ENCODE measurements around the gene CYP46A1. TPM values are rescaled to one million over a fixed set of nuclear protein-coding genes. Genes with fewer than 3 reads are reported as not detected.

The CYP46A1 gene
- total RNA-seq, 1 experiment from 2014 or later: 0.02 TPM

- DNase-seq (ENCODE audit: extremely low read depth, low read depth): no peak
These were observed 11.4 kb upstream of the CYP46A1 start for GRCh38 chr14:99672506-99673304.

GRCh38 chr14:99673305-99674063 lies 10.6 kb upstream of the CYP46A1 start:
- DNase-seq (ENCODE audit: extremely low read depth, low read depth): no peak

DNA sequence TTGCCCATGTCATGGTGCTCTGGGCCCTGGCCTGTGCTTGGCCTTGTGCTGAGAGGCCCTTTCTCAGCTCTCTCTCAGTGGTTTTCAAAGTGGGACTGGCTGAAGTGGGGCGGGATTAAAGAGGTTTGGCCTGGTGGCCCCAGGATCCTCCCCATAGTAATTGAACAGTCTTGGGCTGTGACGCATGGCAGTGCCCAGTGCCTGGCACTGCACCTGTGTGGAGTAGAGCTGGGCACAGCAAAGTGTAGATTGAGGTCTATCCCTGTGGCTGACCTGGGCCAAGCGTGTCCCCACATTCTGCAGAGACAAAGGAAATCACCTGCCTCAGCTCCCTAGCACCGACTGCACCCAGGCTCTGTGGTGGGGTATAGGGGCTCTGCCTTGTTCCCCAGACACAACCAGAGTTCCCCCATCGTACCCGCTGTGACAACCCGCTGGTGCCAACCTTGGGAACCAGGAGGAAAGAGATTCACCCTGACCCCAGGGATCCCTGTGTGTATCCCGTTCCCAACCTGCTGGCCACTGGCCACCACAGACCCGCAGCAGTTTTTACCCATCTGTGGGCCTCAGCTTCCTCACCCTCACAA lies 9.9 kb upstream of the CYP46A1 start:
- DNase-seq (ENCODE audit: extremely low read depth, low read depth): no peak

DNA sequence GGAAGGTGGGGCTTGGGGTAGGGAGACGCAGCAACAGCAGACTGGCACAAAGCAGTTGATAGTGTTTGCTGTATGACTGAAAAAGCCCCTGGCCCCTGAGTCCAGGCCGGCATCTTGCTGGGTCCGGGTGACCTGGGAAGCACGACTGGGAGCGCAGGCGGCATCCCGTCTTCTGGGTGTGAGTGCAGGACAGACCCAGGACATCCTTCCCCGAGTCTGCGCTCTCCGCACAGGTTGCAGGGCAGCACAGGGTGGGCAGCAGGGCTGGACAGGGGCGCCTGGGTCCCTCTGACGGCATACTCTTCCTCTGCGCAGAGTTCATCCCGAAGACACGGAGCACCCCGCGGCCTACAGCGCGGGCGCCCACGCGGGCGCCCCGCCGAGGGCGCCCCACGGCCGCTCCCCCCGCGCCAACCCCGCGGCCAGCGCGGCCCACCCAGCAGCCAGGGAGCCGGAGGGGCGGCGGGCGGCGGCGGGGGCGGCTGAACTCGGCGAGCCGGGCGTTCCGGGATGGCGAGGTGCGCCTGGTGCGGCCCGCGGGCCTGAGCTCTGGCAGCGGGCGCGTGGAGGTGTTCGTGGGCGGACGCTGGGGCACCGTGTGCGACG lies 9.2 kb upstream of the CYP46A1 start:
- no peak for DNase-seq (ENCODE audit: extremely low read depth, low read depth)

DNA sequence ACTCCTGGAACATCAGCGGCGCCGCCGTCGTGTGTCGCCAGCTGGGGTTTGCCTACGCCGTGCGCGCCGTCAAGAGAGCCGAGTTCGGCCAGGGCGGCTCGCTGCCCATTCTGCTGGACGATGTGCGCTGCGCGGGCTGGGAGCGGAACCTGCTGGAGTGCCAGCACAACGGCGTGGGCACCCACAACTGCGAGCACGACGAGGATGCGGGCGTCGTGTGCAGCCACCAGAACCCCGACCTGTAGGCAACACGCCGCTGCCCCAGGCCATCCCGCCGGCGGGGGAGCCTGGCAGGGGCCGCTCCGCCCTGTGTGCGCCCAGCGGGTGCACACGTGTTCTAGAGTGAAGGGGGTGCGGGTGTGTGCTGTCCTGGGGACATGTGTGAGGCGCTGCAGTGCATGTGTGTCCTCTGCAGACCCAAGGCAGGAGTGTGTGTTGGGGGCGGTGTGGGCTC lies 8.7 kb upstream of the CYP46A1 start:
- DNase-seq (ENCODE audit: extremely low read depth, low read depth): no peak

DNA sequence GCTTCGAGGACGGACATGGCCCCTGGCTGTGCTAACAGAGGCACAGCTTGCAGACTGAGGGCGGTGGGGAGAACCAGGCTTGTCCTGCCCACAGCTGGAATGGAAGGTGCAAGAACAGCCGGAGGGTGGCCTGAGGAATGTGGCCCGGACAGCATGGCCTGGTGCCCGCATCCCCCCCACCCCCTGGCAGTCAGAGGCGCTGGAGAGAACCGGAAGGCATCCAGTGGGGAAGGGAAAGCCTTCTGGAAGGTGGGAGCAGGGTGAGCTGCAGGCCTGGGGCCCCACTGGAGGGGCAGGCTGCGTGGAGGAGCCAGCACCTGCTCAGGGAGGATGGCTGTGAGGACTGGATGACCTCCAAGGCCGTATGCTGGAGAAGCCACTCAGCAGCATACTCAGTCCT lies 8.1 kb upstream of the CYP46A1 start:
- no peak for DNase-seq (ENCODE audit: extremely low read depth, low read depth)

DNA sequence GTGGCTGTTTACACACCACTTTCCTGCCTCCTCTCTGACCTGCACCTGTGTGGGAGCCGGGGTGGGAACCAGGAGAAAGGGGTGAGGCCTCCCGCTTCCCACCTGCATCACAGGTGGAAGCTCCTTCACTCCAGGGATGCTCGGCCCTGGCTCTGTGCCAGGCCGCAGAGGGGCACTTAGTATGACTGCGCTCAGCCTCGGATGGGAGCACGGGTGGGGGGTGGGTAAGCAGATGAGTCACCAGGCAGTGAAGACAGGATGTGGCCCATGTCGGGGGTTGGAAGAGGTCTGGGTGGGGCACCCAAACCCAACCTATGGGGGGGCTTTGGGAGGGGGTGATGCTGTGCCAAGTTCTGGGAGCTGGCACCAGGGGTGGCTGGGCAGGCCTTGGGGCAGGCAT lies 7.4 kb upstream of the CYP46A1 start:
- DNase-seq (ENCODE audit: extremely low read depth, low read depth): no peak

GRCh38 chr14:99677231-99678140 lies 6.6 kb upstream of the CYP46A1 start:
- DNase-seq (ENCODE audit: extremely low read depth, low read depth): no peak

DNA sequence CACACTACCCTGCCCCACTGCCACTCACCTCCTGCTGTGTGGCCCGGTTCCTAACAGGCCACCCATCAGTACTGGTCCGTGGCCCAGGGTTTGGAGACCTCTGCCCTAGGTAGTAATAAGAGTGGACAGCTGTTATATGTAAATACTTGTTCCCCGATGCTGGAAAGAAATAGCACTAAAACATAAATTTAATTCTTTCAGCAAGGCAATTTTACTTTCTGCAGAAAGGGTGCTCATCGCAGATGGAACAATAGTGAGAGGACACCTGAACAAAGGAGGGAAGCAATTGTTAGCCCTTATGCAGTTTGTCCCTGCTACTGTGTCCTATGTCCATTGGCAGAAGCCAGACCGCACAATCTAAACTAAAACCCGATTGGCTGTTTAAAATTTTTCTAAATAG lies 5.9 kb upstream of the CYP46A1 start:
- no peak for DNase-seq (ENCODE audit: extremely low read depth, low read depth)

GRCh38 chr14:99679111-99679510 lies 5.0 kb upstream of the CYP46A1 start:
- DNase-seq (ENCODE audit: extremely low read depth, low read depth): no peak

GRCh38 chr14:99679543-99679942 lies 4.6 kb upstream of the CYP46A1 start:
- no peak for DNase-seq (ENCODE audit: extremely low read depth, low read depth)

DNA sequence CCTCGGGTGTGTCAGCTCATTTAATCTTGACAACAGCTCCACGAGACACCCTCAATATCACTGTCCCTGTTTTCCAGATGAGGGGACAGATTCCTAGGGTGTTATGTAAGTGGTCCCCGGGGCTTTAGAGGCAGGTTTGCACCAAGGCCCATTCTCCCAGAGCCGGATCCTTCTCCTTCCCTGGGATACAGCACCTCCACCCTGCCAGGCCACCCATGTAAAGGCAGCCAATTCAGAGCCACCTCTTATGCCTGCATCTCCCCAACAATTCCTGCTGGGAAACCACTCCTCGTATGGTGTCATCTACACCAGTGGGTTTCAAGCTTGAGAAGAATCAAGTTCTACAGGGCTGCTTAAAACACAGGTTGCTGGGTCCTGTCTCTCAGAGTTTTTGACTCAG lies 4.1 kb upstream of the CYP46A1 start:
- DNase-seq (ENCODE audit: extremely low read depth, low read depth): no peak

DNA sequence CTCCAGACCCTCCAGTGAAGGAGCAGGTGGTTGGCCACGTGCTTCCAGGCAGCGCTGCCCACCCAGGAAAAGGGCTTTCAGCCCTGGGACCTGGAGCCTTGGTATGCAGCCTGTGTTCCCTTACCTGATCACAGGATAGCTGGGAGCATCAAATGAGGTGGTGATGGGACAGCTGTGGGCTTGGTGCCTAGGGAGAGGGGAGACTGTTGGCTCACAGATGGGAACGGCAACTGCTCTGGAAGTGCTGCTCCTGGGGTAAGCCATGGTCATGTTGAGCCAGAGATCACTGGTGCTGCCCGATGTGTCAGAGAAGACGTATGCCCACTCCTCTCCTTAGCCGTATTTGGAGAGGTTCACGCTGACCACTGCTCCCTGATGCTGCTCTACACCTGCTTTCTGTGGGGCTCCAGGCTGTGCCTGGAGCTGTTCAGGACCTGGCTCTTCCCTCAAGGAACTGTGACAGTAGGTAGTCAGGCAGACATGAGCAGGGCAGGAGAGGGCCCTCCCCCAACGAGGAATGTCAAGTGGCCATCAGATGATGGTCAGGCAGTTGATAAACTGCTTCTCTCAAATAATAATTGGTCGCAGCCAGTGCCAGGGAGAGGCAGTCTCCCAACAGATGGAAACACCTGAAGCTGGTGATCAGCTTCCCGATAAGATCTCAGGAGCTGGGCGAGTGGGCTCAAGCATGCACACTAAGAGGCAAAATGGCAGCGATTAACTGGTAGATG lies 2.8 kb upstream of the CYP46A1 start:
- no peak for DNase-seq (ENCODE audit: extremely low read depth, low read depth)

- DNase-seq (ENCODE audit: extremely low read depth, low read depth): no peak
These were observed 2.3 kb upstream of the CYP46A1 start for GRCh38 chr14:99681832-99682148.

GRCh38 chr14:99682809-99683618 lies 1.1 kb upstream of the CYP46A1 start:
- peak; percentile 72 for DNase-seq (ENCODE audit: extremely low read depth, low read depth)

- no peak for DNase-seq (ENCODE audit: extremely low read depth, low read depth)
These were observed 374 bp downstream of the CYP46A1 start for GRCh38 chr14:99684410-99684934.

- no peak for DNase-seq (ENCODE audit: extremely low read depth, low read depth)
These were observed 1.1 kb downstream of the CYP46A1 start for GRCh38 chr14:99685151-99685591.

DNA sequence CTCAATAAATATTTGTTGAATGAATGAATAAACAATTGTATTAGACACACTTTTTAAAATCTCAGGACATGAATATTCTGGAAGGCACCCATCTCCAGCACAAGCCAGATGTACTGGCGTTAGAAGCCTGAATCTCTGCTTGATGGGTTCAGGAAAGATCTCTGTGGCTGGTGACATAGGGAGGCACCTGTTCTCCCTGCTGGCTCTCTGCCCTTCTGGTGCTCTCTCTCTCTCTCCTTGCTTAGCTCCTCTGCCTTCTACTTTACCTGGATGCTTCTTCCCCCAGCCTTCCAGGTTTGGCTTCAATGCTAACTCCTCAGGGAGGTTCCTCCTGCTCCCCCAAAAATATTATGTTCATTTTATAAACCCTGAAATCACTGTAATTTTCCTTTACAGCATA lies 1.5 kb downstream of the CYP46A1 start:
- no peak for DNase-seq (ENCODE audit: extremely low read depth, low read depth)
